Pancreas (tissue), 10 donors: ENCODE measurements around the gene DOHH. TPM values are rescaled to one million over a fixed set of nuclear protein-coding genes. Genes with fewer than 3 reads are reported as not detected.

Experiments used
- ATAC-seq, 4 donors: fragments of 200-7000 bp; cut with Tn5 transposase; one replicate each; pipeline versions ENCODE4 v1.8.0 to v1.9.1; 2020; ENCODE audit warnings: mild to moderate bottlenecking in 4 of 4, moderate library complexity in 4 of 4
- DNase-seq, 6 donors: peaks; one replicate each; pipeline ENCODE4 v3.0.0-alpha.2; 2020
- FAIRE-seq: peaks from 2 replicates; lab custom pipeline; 2012; peaks lifted over from hg19 to GRCh38; lab: Jason Lieb, UNC
- H3K27ac ChIP-seq, 4 donors: fragments of 200-600 bp; sonication (generic); 1 replicate in 3 of 4; 2 replicates in 1 of 4; pipeline versions ENCODE4 v1.5.0 to v1.8.0; 2020
- H3K27me3 ChIP-seq, 4 donors: fragments of 200-600 bp; one replicate each; pipeline ENCODE4 v1.8.0; 2021
- H3K36me3 ChIP-seq, 3 donors: fragments of 200-600 bp; sonication (generic) in 1 of 3; one replicate each; pipeline versions ENCODE4 v1.5.0 to v1.8.0; 2020 to 2021
- H3K4me1 ChIP-seq, 3 donors: fragments of 200-600 bp; one replicate each; pipeline ENCODE4 v1.8.0; 2021
- H3K4me3 ChIP-seq, 4 donors: fragments of 200-600 bp; sonication (generic) in 2 of 4; one replicate each; pipeline versions ENCODE4 v1.5.0 to v1.8.0; 2020 to 2021
- H3K9me3 ChIP-seq, 4 donors: fragments of 200-600 bp; one replicate each; pipeline ENCODE4 v1.8.0; 2021
- WGBS, 2 donors: extraction: QIAGEN DNeasy Blood & Tissue Kit; methylation state at CpG; one replicate each; pipeline ENCODE4 v1.1.7; 2013; 5-methylcytosine and 5-hydroxymethylcytosine counted together
- intact Hi-C, 3 donors: fragments of 100-400 bp; cut with DNase I; formaldehyde crosslinking; loops; one replicate each; pipeline versions ENCODE4 v1.11.1 to v1.14.2; 2022
- polyA plus RNA-seq, 2 donors: library from polyadenylated mRNA; stranded (reverse); fragments of 200-250 nt; gene quantifications; one replicate each; pipeline ENCODE4 v1.2.3, GENCODE V29; 2013
- total RNA-seq, 6 donors: library from RNA; stranded (reverse); fragmentation: NEBNext Ultra II Directional in 4 of 6; extraction: Animal tissue kit (Norgen Biotek cat#: 25700) in 4 of 6; gene quantifications; one replicate each; pipeline versions ENCODE4 v1.2.1 to v1.2.4, GENCODE V29; 2021 to 2023
- TF ChIP-seq, protein P1 (sequence below), 4 donors: fragments of 200-600 bp; sonication (generic) in 3 of 4; IDR thresholded peaks; one replicate each; pipeline versions ENCODE4 v1.5.0 to v1.8.0; 2021; ENCODE audit warnings: antibody characterized with exemption in 4 of 4
- donor health status: healthy with polysubstance abuse.
- donor health status: DM: no; HTN: no; CAD: no; lungs with moderate emphysema.
- donor health status: DM: no; HTN: no; CAD: no.
- donor health status: control.
- donor health status: control.
- donor health status: Bipolar disorder and iron deficiency.
- donor health status: DM: yes; HTN: yes; CAD: no.
- donor health status: DM: no; HTN: no; CAD: no.
- donor health status: DM: no; HTN: no; CAD: no.
- donor health status: DM: yes; HTN: yes; CAD: no.

DOHH gene
- total and polyA plus RNA-seq, 8 donors: 3.2 to 10.5 (median 5.0) TPM

DNA sequence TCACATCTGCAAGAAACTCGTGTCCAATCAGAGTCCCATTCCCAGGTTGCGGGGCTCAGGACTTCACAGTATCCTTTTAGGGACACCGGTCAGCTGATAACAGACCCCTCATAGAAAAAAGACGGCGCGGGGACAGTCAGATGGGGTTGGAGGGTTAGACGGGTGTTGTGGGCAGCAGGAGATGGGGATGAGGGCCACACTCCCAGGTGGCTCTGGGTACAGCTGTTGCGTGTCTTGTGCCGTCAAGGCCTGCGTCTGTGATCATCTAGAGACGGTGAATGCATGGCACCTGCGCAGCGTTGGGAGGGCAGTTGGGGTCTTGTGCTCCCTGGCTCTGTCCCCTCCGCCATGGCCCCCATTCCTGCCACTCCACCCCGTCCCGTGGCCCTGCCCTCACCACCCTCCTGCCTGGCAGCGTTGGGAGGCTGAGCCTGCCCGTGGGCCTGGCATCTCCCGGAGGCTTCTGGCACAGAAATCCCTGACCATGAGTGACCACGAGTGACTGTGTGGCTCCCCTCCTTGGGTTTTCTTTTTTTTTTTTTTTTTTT lies 24.5 kb upstream of the DOHH start:
- WGBS, 2 donors: 94 to 95% methylated on average over 20 of the region's 20 CpGs
- no peak for FAIRE-seq
- H3K4me3 ChIP-seq: no peak overlapping the region
- H3K9me3 ChIP-seq: no peaks in the 10 kb centered on the region
- TF ChIP-seq, protein P1, sequence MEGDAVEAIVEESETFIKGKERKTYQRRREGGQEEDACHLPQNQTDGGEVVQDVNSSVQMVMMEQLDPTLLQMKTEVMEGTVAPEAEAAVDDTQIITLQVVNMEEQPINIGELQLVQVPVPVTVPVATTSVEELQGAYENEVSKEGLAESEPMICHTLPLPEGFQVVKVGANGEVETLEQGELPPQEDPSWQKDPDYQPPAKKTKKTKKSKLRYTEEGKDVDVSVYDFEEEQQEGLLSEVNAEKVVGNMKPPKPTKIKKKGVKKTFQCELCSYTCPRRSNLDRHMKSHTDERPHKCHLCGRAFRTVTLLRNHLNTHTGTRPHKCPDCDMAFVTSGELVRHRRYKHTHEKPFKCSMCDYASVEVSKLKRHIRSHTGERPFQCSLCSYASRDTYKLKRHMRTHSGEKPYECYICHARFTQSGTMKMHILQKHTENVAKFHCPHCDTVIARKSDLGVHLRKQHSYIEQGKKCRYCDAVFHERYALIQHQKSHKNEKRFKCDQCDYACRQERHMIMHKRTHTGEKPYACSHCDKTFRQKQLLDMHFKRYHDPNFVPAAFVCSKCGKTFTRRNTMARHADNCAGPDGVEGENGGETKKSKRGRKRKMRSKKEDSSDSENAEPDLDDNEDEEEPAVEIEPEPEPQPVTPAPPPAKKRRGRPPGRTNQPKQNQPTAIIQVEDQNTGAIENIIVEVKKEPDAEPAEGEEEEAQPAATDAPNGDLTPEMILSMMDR (IDR thresholded peaks at IDR 0.05): no peak
- H3K27me3 ChIP-seq: no peaks in the 10 kb centered on the region
- H3K36me3 ChIP-seq: peaks cover 3 to 24% (median 9%) of the 10 kb centered on the region in 3 donors
- no peak overlapping the region for H3K27ac ChIP-seq
- H3K4me1 ChIP-seq: no peaks in the 10 kb centered on the region
- intact Hi-C loops: no loop called here
- ATAC-seq: no peak
- peak in 2 of 6 donors; percentile 33 to 65 for DNase-seq

DNA sequence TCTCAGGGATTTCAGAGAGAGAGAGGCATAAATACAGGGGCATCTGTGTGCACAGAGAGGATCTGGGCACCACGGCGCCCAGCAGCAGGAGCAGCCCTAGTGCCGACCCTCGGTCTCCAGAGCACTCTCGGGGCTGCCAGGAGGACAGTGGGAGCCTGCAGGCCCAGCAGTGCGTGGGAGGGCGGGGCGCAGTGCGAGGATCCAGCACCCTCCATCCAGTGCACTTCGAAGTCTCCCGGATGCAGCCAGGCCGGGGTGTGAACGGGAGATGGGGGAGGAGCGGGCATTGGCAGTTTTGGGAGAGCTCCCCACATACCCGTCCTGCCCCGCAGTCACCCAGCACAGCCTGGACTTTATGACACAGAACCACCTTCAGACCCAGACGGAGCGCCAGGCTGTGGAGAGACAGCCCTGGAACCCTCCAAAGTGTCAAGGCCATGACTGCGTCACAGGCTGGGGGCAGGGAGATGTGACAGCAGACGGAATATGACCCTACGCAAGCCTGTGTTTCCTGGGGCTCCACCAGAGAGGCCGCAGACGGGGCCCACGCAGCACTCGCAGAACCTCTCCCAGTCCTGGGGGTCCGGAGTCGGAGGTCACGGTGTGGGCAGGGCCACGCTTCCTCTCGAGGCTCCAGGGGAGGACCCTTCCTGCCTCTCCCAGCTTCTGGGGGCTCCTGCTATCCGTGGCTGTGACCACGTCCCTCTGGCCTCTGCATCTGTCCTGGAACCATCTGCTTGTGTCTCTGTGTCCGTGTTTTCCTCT lies 23.8 kb upstream of the DOHH start:
- intact Hi-C loops: no loop called here
- peak in 1 of 6 donors; percentile 65 for DNase-seq
- H3K9me3 ChIP-seq: no peaks in the 10 kb centered on the region
- no peak for FAIRE-seq
- no peak overlapping the region for H3K27ac ChIP-seq
- peaks cover 3 to 24% (median 9%) of the 10 kb centered on the region in 3 donors for H3K36me3 ChIP-seq
- no peaks in the 10 kb centered on the region for H3K4me1 ChIP-seq
- TF ChIP-seq, protein P1 (IDR thresholded peaks at IDR 0.05): no peak
- no peak overlapping the region for H3K4me3 ChIP-seq
- 92 to 94% methylated on average over 33 of the region's 33 CpGs for WGBS, 2 donors
- no peaks in the 10 kb centered on the region for H3K27me3 ChIP-seq
- no peak for ATAC-seq

DNA sequence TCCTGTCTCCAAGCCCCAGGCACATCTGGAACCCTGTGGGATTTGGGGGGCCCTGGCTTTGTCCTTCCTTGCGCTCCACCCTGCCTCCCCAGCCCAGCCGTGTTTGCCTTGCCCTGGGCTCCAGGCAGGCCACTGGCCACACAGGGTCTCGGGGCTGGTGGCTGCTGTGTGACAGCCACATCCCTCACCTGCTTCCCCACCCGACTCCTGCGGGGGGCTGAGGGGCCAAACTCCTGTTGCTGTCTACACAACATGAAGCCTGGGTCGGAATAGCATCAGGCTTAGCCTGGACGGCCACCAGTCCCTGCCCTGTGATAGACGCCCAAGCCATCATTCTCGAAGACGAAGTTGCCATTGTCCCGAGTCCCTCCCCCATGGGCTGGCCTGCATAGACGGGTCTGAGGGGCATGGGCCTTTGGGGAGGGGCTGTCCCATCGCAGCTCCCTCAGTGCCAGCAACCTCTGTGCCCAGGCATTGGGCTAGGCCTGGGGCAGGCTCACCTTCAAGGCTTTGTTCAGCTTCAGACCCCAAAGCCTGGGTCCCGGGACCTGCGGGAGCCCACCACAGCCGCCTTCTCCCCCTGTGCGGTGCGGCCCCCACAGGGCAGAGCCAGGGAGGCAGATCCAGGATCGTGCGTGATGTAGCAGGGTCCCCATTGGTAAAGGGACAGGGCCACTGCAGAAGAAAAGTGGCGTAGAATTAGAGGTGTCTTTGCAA lies 23.0 kb upstream of the DOHH start:
- ATAC-seq (no peak), DNase-seq (no peak), FAIRE-seq (no peak)
- 88 to 89% methylated on average over 21 of the region's 21 CpGs for WGBS, 2 donors
- H3K36me3 ChIP-seq: peaks cover 3 to 24% (median 9%) of the 10 kb centered on the region in 3 donors
- peaks cover 0 to 5% (median under 1%) of the 10 kb centered on the region in 3 donors for H3K4me1 ChIP-seq
- TF ChIP-seq, protein P1 (IDR thresholded peaks at IDR 0.05): no peak
- intact Hi-C loops: no loop called here
- H3K27me3 ChIP-seq: no peaks in the 10 kb centered on the region
- no peaks in the 10 kb centered on the region for H3K9me3 ChIP-seq
- H3K27ac ChIP-seq: no peak overlapping the region
- H3K4me3 ChIP-seq: no peak overlapping the region

DNA sequence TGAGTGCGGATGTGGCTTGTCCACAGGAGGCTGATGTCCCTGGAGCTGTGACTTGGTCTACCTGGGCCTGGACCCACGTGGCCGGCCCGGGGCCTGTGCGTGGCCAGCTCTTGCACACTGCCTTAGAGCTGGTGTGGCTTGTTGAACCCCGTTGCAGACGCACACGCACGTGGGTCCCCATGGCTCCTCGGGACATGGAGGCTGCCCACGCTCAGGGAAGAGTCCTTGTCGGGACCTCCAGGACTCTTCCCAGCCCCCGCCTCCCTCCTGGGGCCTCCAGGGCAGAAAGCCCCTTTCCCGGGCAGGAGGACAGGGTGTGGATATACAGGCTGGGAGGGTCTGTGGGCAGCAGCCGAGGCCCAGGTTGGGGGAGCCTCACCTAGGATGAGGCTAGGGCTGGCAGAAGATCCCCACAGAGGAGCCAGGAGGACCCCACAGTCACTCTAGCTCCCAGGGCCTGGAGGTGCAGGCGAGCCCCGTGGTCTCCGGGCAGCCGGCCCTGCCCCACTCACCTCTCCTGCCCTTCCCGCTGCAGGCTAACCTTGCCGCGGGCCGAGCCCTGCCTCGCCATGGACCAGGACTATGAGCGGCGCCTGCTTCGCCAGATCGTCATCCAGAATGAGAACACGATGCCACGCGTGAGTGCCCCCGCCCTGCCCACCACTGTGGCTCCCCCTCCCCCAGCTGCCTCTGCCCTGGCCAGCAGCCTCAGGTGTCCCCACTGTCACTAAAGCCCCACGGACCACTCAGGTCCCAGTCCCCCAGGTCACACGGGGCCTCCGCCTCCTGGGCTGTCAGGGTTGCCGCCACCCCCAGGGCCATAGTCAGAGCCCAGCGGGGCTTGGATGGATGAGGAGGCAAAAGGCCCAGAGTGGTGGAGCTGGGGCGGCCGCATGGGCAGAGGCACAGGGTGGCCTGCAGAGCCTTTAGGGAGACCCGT lies 22.2 kb upstream of the DOHH start:
- ATAC-seq (no peak), FAIRE-seq (no peak), DNase-seq (peak in 1 of 6 donors; percentile 48)
- H3K9me3 ChIP-seq: no peaks in the 10 kb centered on the region
- TF ChIP-seq, protein P1 (IDR thresholded peaks at IDR 0.05): no peak
- no peak overlapping the region for H3K27ac ChIP-seq
- H3K36me3 ChIP-seq: peaks cover 3 to 22% (median 9%) of the 10 kb centered on the region in 3 donors
- H3K27me3 ChIP-seq: no peaks in the 10 kb centered on the region
- intact Hi-C loops: no loop called here
- H3K4me3 ChIP-seq: no peak overlapping the region
- WGBS, 2 donors: 92 to 94% methylated on average over 34 to 40 of the region's 40 CpGs
- peaks cover 0 to 7% (median 7%) of the 10 kb centered on the region in 3 donors for H3K4me1 ChIP-seq
